CD14-positive monocyte (primary cell): ENCODE measurements around the gene CLEC1A. TPM values are rescaled to one million over a fixed set of nuclear protein-coding genes. Genes with fewer than 3 reads are reported as not detected.

Source experiments
- DNase-seq, 3 donors: peaks; one replicate each; pipeline ENCODE4 v3.0.0-alpha.2; 2011 to 2022
- H2AFZ ChIP-seq: 2 replicates; pipeline ENCODE4 v1.6.0; 2012; ENCODE audit warnings: mild to moderate bottlenecking, low read depth, low read length, inconsistent platforms; ENCODE audit not compliant: insufficient read depth, poor library complexity, severe bottlenecking
- H3K27ac ChIP-seq, 2 donors: 1 replicate in 1 of 2; 2 replicates in 1 of 2; pipeline ENCODE4 v1.5.1; 2012 to 2013; ENCODE audit warnings: low read length in 2 of 2, control low read depth in 1 of 2, inconsistent platforms in 1 of 2, low read depth in 1 of 2, mild to moderate bottlenecking in 1 of 2
- H3K27me3 ChIP-seq, 2 donors: one replicate each; pipeline versions ENCODE4 v1.6.0 to v1.6.1; 2011 to 2013; ENCODE audit warnings: low read length in 2 of 2; ENCODE audit not compliant: control insufficient read depth in 2 of 2, insufficient read depth in 2 of 2
- H3K36me3 ChIP-seq, 2 donors: replicated peaks in 1 of 2; 1 replicate in 1 of 2; 2 replicates in 1 of 2; pipeline versions ENCODE4 v1.5.1 to v1.6.1; 2012 to 2013; ENCODE audit warnings: low read length in 2 of 2, control low read depth in 1 of 2, inconsistent platforms in 1 of 2, mild to moderate bottlenecking in 1 of 2; ENCODE audit not compliant: insufficient read depth in 2 of 2, control insufficient read depth in 1 of 2
- H3K4me1 ChIP-seq, 2 donors: 1 replicate in 1 of 2; 2 replicates in 1 of 2; pipeline versions ENCODE4 v1.5.1 to v1.6.1; 2012 to 2013; ENCODE audit warnings: low read length in 2 of 2, control low read depth in 1 of 2, inconsistent platforms in 1 of 2, mild to moderate bottlenecking in 1 of 2, moderate library complexity in 1 of 2; ENCODE audit not compliant: insufficient read depth in 2 of 2, control insufficient read depth in 1 of 2
- H3K4me2 ChIP-seq: replicated peaks from 2 replicates; pipeline ENCODE3; 2012; ENCODE audit warnings: low read length, moderate library complexity, mild to moderate bottlenecking; ENCODE audit not compliant: poor library complexity, severe bottlenecking; ENCODE audit errors: extremely low read depth
- H3K4me3 ChIP-seq, 3 experiments: fragments of 200-600 bp in 1 of 3; sonication (generic) in 1 of 3; replicated peaks in 1 of 3; 1 replicate in 2 of 3; 2 replicates in 1 of 3; pipeline ENCODE4 v1.5.1; 2011 to 2013; ENCODE audit warnings: low read length in 3 of 3, mild to moderate bottlenecking in 3 of 3, control low read depth in 2 of 3, low read depth in 2 of 3, inconsistent platforms in 1 of 3, moderate library complexity in 1 of 3
- H3K79me2 ChIP-seq: 2 replicates; pipeline ENCODE4 v1.6.0; 2012; ENCODE audit warnings: mild to moderate bottlenecking, control low read depth, inconsistent platforms, low read length, moderate library complexity; ENCODE audit not compliant: insufficient read depth
- H3K9ac ChIP-seq: 2 replicates; pipeline ENCODE4 v1.6.0; 2017; ENCODE audit warnings: low read length, mild to moderate bottlenecking; ENCODE audit not compliant: insufficient read depth, poor library complexity, severe bottlenecking
- H3K9me3 ChIP-seq, 2 donors: replicated peaks in 1 of 2; 1 replicate in 1 of 2; 2 replicates in 1 of 2; pipeline versions ENCODE4 v1.5.1 to v1.6.1; 2012 to 2013; ENCODE audit warnings: low read length in 2 of 2, control low read depth in 1 of 2; ENCODE audit not compliant: control insufficient read depth in 1 of 2, insufficient read depth in 1 of 2
- H4K20me1 ChIP-seq: 2 replicates; pipeline ENCODE4 v1.6.0; 2012; ENCODE audit warnings: mild to moderate bottlenecking, low read length, control low read depth, moderate library complexity; ENCODE audit not compliant: insufficient read depth
- H3K27ac Mint-ChIP-seq, 7 donors: one replicate each; pipeline ENCODE4 v1.8.0; 2020; ENCODE audit warnings: mild to moderate bottlenecking in 7 of 7, mixed read lengths in 7 of 7, moderate library complexity in 6 of 7, inconsistent platforms in 2 of 7
- H3K27me3 Mint-ChIP-seq, 3 donors: one replicate each; pipeline ENCODE4 v1.8.0; 2021 to 2022; ENCODE audit warnings: low read depth in 3 of 3, mild to moderate bottlenecking in 3 of 3, mixed read lengths in 3 of 3, moderate library complexity in 3 of 3, inconsistent platforms in 1 of 3
- H3K36me3 Mint-ChIP-seq, 2 donors: one replicate each; pipeline ENCODE4 v1.8.0; 2020; ENCODE audit warnings: mixed read lengths in 2 of 2, inconsistent platforms in 1 of 2, mild to moderate bottlenecking in 1 of 2
- H3K4me1 Mint-ChIP-seq: one replicate; pipeline ENCODE4 v1.8.0; 2020; ENCODE audit warnings: mild to moderate bottlenecking, mixed read lengths
- H3K4me3 Mint-ChIP-seq, 2 donors: one replicate each; pipeline ENCODE4 v1.8.0; 2020; ENCODE audit warnings: mild to moderate bottlenecking in 2 of 2, mixed read lengths in 2 of 2, moderate library complexity in 1 of 2
- H3K9me3 Mint-ChIP-seq, 7 donors: one replicate each; pipeline ENCODE4 v1.8.0; 2020 to 2022; ENCODE audit warnings: mixed read lengths in 7 of 7, mild to moderate bottlenecking in 6 of 7, moderate library complexity in 6 of 7, inconsistent platforms in 2 of 7
- WGBS: methylation state at CpG from one replicate; pipeline ENCODE4 v1.1.5; 2013; ENCODE audit warnings: missing lambda C conversion rate; ENCODE audit not compliant: insufficient coverage; 5-methylcytosine and 5-hydroxymethylcytosine counted together
- intact Hi-C, 2 donors: fragments of 100-400 bp; cut with micrococcal nuclease; formaldehyde crosslinking; loops; one replicate each; pipeline versions ENCODE4 v1.15.0 to v1.15.1; 2023
- polyA plus RNA-seq, 3 donors: library from polyadenylated mRNA; depleted of rRNA in 1 of 3; unstranded in 2 of 3; stranded (reverse) in 1 of 3; fragments of 300-500 nt in 2 of 3; fragments of >200 nt in 1 of 3; fragmentation: Illumina TruSeq in 2 of 3; gene quantifications; 1 replicate in 2 of 3; 2 replicates in 1 of 3; pipeline ENCODE4 v1.2.3, GENCODE V29; 2012 to 2021
- TF ChIP-seq, protein P1 (sequence below): fragments of 200-600 bp; IDR thresholded peaks from one replicate; pipeline ENCODE4 v1.8.0; 2022; ENCODE audit warnings: antibody characterized with exemption, mild to moderate bottlenecking

The CLEC1A gene
- polyA plus RNA-seq, 3 donors = 0.90 to 7.9 (median 1.1) TPM

DNA sequence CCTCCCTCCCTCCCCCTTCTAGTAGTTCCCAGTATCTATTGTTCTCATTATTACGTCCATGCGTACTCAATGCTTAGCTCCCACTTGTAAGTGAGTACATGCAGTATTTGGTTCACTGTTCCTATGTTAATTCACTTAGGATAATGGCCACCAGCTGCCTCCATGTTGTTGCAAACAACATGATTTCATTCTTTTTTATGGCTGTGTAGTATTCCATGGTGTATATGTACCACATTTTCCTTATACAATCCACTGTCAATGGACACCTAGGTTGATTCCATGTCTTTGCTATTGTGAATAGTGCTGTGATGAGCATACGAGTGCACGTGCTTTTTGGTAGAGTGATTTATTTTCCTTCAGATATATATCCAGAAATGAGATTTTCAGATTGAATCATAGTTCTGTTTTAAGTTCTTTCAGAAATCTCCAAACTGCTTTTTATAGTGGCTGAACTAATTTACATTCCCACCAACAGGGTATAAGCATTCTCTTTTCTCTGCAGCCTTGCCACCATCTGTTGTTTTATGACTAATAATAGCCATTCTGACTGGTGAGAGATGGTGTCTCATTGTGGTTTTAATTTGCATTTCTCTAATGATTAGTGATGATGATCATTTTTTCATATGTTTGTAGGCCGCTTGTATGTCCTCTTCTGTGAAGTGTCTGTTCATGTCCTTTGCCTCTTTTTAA lies 49.1 kb upstream of the CLEC1A start:
- Histone ChIP-seq H3K27ac (no peak overlapping the region), H4K20me1 (no peaks in the 10 kb centered on the region), H3K79me2 (no peaks in the 10 kb centered on the region), H3K9me3 (no peaks in the 10 kb centered on the region), H3K4me1 (peaks cover 3 to 4% of the 10 kb centered on the region in 2 donors), H3K9ac (no peak overlapping the region), H3K27me3 (no peaks in the 10 kb centered on the region), H2AFZ (no peak overlapping the region), H3K4me3 (no peak overlapping the region), H3K36me3 (no peaks in the 10 kb centered on the region), H3K4me2 (no peak overlapping the region)
- Mint-ChIP-seq H3K4me3 (no peak overlapping the region), H3K9me3 (peaks cover 0 to 2% (median 0%) of the 10 kb centered on the region in 7 donors), H3K4me1 (peaks cover 7% of the 10 kb centered on the region), H3K36me3 (no peaks in the 10 kb centered on the region), H3K27me3 (peaks cover 0 to 5% (median 4%) of the 10 kb centered on the region in 3 donors), H3K27ac (no peak overlapping the region)
- DNase-seq = no peak
- TF ChIP-seq, protein P1, sequence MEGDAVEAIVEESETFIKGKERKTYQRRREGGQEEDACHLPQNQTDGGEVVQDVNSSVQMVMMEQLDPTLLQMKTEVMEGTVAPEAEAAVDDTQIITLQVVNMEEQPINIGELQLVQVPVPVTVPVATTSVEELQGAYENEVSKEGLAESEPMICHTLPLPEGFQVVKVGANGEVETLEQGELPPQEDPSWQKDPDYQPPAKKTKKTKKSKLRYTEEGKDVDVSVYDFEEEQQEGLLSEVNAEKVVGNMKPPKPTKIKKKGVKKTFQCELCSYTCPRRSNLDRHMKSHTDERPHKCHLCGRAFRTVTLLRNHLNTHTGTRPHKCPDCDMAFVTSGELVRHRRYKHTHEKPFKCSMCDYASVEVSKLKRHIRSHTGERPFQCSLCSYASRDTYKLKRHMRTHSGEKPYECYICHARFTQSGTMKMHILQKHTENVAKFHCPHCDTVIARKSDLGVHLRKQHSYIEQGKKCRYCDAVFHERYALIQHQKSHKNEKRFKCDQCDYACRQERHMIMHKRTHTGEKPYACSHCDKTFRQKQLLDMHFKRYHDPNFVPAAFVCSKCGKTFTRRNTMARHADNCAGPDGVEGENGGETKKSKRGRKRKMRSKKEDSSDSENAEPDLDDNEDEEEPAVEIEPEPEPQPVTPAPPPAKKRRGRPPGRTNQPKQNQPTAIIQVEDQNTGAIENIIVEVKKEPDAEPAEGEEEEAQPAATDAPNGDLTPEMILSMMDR = no peak
- intact Hi-C loops = loop anchor here in 1 of 2 donors (10.0 kb wide), 1 partner anchor 333 kb away; no protein-coding TSS in a partner anchor
- no CpG with 5 or more reads among the region's 5 CpGs for WGBS

DNA sequence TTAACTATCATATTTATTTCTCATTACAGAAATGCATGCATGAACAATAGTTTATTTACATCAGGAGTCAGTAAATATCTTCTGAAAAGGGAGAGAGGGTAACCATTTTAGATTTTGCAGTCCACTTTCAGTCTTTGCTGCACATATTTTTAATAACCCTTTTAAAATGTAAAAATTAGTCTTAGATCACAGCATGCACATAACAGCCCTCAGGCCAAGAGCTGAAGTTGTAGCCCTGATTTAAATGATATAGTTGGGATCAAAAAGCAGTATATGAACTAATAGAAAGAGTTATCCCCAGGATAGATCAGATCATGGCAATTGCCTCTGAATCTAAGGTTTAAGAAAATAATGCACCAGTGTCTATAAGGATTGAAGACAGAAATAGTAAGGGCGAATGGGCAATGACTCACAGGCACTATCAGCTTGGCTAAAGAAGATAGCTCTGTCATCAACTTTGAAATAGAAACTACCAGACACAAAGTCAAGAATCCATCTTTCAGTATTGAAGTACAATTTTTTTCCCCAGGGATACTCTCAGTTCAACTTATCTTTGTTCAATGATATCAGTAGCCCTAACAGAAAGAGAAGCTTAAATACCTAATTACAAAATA lies 44.3 kb upstream of the CLEC1A start:
- Histone ChIP-seq H4K20me1 (no peaks in the 10 kb centered on the region), H3K9ac (no peak overlapping the region), H3K27ac (no peak overlapping the region), H3K79me2 (no peaks in the 10 kb centered on the region), H3K4me1 (peaks cover 6 to 7% of the 10 kb centered on the region in 2 donors), H3K36me3 (no peaks in the 10 kb centered on the region), H3K9me3 (no peaks in the 10 kb centered on the region), H2AFZ (no peak overlapping the region), H3K4me3 (no peak overlapping the region), H3K27me3 (no peaks in the 10 kb centered on the region), H3K4me2 (no peak overlapping the region)
- TF ChIP-seq, protein P1 = no peak
- Mint-ChIP-seq H3K27me3 (peaks cover 0 to 5% (median 4%) of the 10 kb centered on the region in 3 donors), H3K4me3 (no peak overlapping the region), H3K9me3 (no peaks in the 10 kb centered on the region), H3K4me1 (peaks cover 5% of the 10 kb centered on the region), H3K27ac (no peak overlapping the region), H3K36me3 (no peaks in the 10 kb centered on the region)
- WGBS = 0% methylated on average over 1 of the region's 1 CpG
- DNase-seq = no peak
- intact Hi-C loops = loop anchor here (5.0 to 10.0 kb wide), 2 partner anchors 328 to 396 kb away; no protein-coding TSS in a partner anchor
